Thyroid gland (tissue), 4 donors: ENCODE data around the gene SLC22A4. TPM values are rescaled to one million over a fixed set of nuclear protein-coding genes. Genes with fewer than 3 reads are reported as not detected.

Source experiments
- DNase-seq, 2 donors: peaks; one replicate each; pipeline ENCODE4 v3.0.0-alpha.2; 2019
- H3K27ac ChIP-seq, 3 donors: fragments of 200-600 bp; sonication (generic); 1 replicate in 2 of 3; 2 replicates in 1 of 3; pipeline ENCODE4 v1.5.1; 2016 to 2019; ENCODE audit warnings: mild to moderate bottlenecking in 1 of 3, moderate library complexity in 1 of 3
- H3K27me3 ChIP-seq: fragments of 200-600 bp; sonication (generic); one replicate; pipeline ENCODE4 v1.5.1; 2019
- H3K36me3 ChIP-seq, 2 donors: fragments of 200-600 bp; sonication (generic); one replicate each; pipeline ENCODE4 v1.5.1; 2016 to 2019
- H3K4me1 ChIP-seq, 2 donors: fragments of 200-600 bp; sonication (generic); one replicate each; pipeline ENCODE4 v1.5.1; 2017 to 2019
- H3K4me3 ChIP-seq, 3 donors: fragments of 200-600 bp; sonication (generic); replicated peaks in 1 of 3; 1 replicate in 2 of 3; 2 replicates in 1 of 3; pipeline ENCODE4 v1.5.1; 2016; ENCODE audit warnings: mild to moderate bottlenecking in 1 of 3
- H3K9me3 ChIP-seq: fragments of 200-600 bp; sonication (generic); one replicate; pipeline ENCODE4 v1.5.1; 2017
- CTCF ChIP-seq, 6 experiments: fragments of 200-600 bp in 3 of 6; fragments of 450-650 bp in 3 of 6; sonication (generic) in 3 of 6; IDR thresholded peaks; one replicate each; pipeline ENCODE4 v1.5.1; 2016 to 2019; ENCODE audit warnings: antibody characterized with exemption in 6 of 6, mild to moderate bottlenecking in 2 of 6, inconsistent platforms in 1 of 6, moderate library complexity in 1 of 6
- POLR2A ChIP-seq, 2 donors: fragments of 450-650 bp; IDR thresholded peaks; one replicate each; pipeline ENCODE4 v1.6.1; 2017; ENCODE audit warnings: antibody characterized with exemption in 2 of 2, mild to moderate bottlenecking in 2 of 2, moderate library complexity in 1 of 2
- WGBS, 2 donors: methylation state at CpG; one replicate each; pipeline ENCODE4 v1.1.5; 2017; 5-methylcytosine and 5-hydroxymethylcytosine counted together
- intact Hi-C: fragments of 100-400 bp; cut with DNase I; formaldehyde crosslinking; loops from one replicate; pipeline ENCODE4 v1.15.1; 2023
- total RNA-seq, 4 donors: library from RNA; depleted of rRNA; stranded (reverse); fragments of >200 nt; gene quantifications; one replicate each; pipeline ENCODE4 v1.2.3, GENCODE V29; 2016

The SLC22A4 gene
- total RNA-seq, 4 donors from 2014 or later, result 0.54 to 0.78 TPM; not detected in 2

- Histone ChIP-seq H3K27ac (peak overlapping the region in 1 of 3 donors; percentile 80), H3K4me1 (peaks cover 34 to 81% of the 10 kb centered on the region in 2 donors), H3K27me3 (no peaks in the 10 kb centered on the region), H3K36me3 (no peaks in the 10 kb centered on the region), H3K9me3 (no peaks in the 10 kb centered on the region), H3K4me3 (no peak overlapping the region)
- no peak for DNase-seq
- WGBS, 2 donors, result 95 to 100% methylated on average over 3 to 7 of the region's 7 CpGs
- TF ChIP-seq POLR2A (IDR thresholded peaks at IDR 0.05), result no peak
- no peak for TF ChIP-seq CTCF (IDR thresholded peaks at IDR 0.05)
- intact Hi-C loops, result no loop called here
These were observed 32.0 kb upstream of the SLC22A4 start for GRCh38 chr5:132261881-132262845.

- WGBS, 2 donors, result 86 to 100% methylated on average over 2 of the region's 2 CpGs
- peaks cover 30 to 76% of the 10 kb centered on the region in 2 donors for H3K4me1 ChIP-seq
- no peak for DNase-seq
- no peaks in the 10 kb centered on the region for H3K9me3 ChIP-seq
- TF ChIP-seq CTCF (IDR thresholded peaks at IDR 0.05), result no peak
- TF ChIP-seq POLR2A (IDR thresholded peaks at IDR 0.05), result no peak
- intact Hi-C loops, result no loop called here
- no peaks in the 10 kb centered on the region for H3K27me3 ChIP-seq
- H3K27ac ChIP-seq, result peak overlapping the region in 1 of 3 donors; percentile 0
- no peaks in the 10 kb centered on the region for H3K36me3 ChIP-seq
- no peak overlapping the region for H3K4me3 ChIP-seq
These were observed 31.2 kb upstream of the SLC22A4 start for GRCh38 chr5:132262882-132263547.

- intact Hi-C loops, result no loop called here
- Histone ChIP-seq H3K4me3 (no peak overlapping the region), H3K27ac (peak overlapping the region in 2 of 3 donors; percentile 0 to 10), H3K4me1 (peaks cover 23 to 72% of the 10 kb centered on the region in 2 donors), H3K9me3 (no peaks in the 10 kb centered on the region), H3K36me3 (no peaks in the 10 kb centered on the region), H3K27me3 (no peaks in the 10 kb centered on the region)
- peak; percentile 10 to 34 for DNase-seq
- TF ChIP-seq POLR2A (IDR thresholded peaks at IDR 0.05) (no peak), CTCF (IDR thresholded peaks at IDR 0.05) (no peak)
- 68 to 73% methylated on average over 5 to 7 of the region's 7 CpGs for WGBS, 2 donors
These were observed 30.5 kb upstream of the SLC22A4 start for GRCh38 chr5:132263548-132264261.

- 66 to 85% methylated on average over 4 of the region's 4 CpGs for whole genome bisulfite sequencing, 2 donors
- Histone ChIP-seq H3K27ac (peak overlapping the region in 2 of 3 donors; percentile 48 to 71), H3K4me3 (no peak overlapping the region), H3K36me3 (no peaks in the 10 kb centered on the region), H3K9me3 (no peaks in the 10 kb centered on the region), H3K27me3 (no peaks in the 10 kb centered on the region), H3K4me1 (peaks cover 18 to 61% of the 10 kb centered on the region in 2 donors)
- no peak for DNase-seq
- no peak for TF ChIP-seq CTCF (IDR thresholded peaks at IDR 0.05)
- no peak for TF ChIP-seq POLR2A (IDR thresholded peaks at IDR 0.05)
- intact Hi-C loops, result no loop called here
These were observed 29.5 kb upstream of the SLC22A4 start for GRCh38 chr5:132264546-132265335.
